22Rv1 (cell line): Measurements from ENCODE around the gene DIP2B.

Experiments used
- ZFX ChIP-seq: fragments of 450-650 bp; IDR thresholded peaks from 2 replicates; pipeline ENCODE4 v1.6.1; 2017; ENCODE audit warnings: antibody characterized with exemption, borderline replicate concordance
- TF ChIP-seq, protein P1 (sequence below): fragments of 450-650 bp; IDR thresholded peaks from 2 replicates; pipeline ENCODE4 v1.5.1; 2017; ENCODE audit warnings: mild to moderate bottlenecking

- TF ChIP-seq, protein P1, sequence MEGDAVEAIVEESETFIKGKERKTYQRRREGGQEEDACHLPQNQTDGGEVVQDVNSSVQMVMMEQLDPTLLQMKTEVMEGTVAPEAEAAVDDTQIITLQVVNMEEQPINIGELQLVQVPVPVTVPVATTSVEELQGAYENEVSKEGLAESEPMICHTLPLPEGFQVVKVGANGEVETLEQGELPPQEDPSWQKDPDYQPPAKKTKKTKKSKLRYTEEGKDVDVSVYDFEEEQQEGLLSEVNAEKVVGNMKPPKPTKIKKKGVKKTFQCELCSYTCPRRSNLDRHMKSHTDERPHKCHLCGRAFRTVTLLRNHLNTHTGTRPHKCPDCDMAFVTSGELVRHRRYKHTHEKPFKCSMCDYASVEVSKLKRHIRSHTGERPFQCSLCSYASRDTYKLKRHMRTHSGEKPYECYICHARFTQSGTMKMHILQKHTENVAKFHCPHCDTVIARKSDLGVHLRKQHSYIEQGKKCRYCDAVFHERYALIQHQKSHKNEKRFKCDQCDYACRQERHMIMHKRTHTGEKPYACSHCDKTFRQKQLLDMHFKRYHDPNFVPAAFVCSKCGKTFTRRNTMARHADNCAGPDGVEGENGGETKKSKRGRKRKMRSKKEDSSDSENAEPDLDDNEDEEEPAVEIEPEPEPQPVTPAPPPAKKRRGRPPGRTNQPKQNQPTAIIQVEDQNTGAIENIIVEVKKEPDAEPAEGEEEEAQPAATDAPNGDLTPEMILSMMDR = no peak
- no peak for TF ChIP-seq ZFX
Observed at GRCh38 chr12:50507930-50508329, 3.1 kb downstream of the DIP2B start.
